HG03469 (cell line): ENCODE data around the gene POLR3E.

Experiments used
- ATAC-seq: cut with Tn5 transposase; IDR thresholded peaks from one replicate; pipeline ENCODE4 v1.9.1; 2021; ENCODE audit warnings: mild to moderate bottlenecking, moderate library complexity, moderate number of reproducible peaks; ENCODE audit not compliant: unreplicated experiment

Gene POLR3E

DNA sequence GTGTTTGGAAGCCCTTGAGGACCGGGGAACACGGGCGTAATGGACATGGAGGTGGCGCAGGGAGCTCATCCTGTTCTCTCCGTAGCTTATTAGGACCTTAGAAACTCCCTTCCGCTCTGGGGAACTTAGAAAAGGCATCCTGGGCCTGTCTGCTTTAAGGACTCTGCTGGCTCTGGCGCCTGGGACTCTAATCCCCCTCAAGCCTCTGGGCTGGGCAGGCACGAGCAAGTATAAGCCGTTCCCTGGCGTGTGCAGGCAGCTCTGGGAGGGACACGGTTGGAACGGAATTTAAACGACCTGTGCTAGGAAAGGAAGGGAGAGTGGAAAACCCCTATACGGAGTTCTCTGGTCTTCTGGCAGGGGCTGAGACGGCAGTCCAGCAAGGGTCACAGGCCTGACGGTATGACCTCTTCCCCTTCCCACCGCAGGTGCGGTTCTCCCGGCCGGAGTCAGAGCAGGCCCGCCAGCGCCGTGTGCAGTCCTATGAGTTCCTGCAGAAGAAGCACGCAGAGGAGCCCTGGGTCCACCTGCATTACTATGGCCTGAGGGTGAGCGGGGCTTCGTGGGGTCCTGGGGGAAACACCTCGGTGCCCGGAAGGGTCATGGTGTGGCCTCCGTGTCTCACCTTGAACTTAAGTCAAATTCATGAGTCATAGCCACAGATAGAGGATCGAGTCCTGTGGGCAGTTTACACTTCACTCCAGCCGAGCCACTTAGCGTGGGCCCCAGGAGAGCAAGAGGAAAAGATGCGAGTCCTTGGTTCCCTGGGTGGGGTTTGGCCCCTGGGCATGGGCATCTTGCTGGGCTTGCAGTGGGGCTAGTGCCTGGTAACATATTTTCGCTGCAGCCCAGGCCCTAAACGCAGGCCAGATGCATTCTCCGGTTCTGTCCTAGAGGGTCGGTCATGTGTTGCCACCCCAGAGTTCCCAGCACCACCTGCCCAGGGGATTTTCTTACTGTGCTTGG lies 17.7 kb downstream of the POLR3E start:
- ATAC-seq: no peak

DNA sequence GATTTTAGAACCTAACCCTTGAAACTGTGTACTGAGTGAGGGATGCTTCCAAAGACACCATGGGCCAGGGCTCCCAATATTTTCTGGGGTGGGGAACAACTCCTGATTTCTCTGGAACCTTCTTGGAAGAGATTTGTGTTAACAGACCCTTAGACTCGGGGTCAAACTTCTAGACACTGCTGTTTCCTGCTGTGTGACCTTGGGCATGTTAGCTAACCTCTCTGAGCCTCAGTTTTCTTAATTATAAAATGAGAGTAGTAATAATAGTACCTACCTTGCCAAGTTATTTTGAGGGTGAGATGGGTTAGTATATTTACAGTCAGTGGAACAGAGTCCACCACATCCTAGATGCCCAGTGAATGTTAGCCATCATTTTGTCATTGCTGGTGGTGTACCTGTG lies 18.8 kb downstream of the POLR3E start:
- no peak for ATAC-seq

DNA sequence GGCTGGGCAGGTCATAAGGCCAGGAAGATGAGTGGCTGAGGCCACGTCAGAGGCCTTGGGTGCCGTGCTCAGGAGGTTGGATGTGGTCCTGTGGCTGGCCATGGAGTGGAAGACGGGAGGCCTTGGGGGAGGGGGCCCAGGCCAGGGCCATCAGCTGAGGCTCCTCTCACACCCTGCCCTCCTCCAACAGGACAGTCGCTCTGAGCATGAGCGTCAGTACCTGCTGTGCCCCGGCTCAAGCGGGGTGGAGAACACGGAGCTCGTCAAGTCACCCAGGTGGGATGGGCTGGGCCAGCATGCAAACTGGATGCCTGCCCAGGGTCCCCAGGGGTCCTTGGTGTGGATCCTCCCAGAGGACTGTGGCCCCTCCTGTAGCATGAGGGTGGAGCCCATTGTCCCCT lies 19.2 kb downstream of the POLR3E start:
- no peak for ATAC-seq

DNA sequence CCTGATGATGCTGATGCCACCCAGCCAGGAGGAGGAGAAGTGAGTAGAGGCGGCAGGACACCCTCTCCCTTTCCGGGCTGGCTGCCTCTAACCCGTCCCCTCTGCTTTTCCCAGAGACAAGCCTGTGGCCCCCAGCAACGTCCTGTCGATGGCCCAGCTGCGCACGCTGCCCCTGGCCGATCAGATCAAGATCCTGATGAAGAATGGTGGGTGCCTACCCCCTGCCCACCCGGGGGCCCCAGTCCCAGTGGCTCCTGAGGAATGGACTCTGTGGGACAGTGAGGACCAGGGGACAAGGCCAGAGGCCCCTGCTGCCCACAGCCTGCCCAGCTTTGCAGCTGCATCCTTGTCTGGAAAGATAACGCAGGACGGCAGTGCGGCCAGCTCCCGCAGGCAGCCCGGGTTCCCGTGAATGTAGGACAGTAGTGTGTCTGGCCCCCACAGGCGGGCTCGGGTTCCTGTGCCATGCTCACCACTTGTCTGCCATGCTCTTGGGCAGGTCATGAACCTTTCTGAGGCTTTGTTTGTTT lies 19.9 kb downstream of the POLR3E start:
- ATAC-seq: no peak

DNA sequence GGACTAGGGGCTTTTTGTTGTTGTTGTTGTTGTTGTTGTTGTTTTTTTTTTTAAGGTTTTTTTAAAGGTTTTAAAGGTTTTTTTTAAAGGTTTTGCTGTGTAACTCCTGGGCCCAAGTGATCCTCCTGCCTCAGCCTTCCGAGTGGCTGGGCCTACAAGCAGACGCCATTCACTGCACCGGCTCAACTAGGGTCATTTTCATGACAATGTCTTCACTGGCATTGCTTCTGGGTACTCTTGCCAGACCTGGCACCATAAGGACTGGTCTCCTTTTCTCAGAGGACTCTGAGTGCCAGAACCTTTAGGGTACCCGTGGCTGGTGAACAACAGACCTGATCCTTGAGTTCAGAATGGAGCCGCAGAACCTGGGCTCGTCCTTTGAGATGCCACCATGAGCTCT lies 20.4 kb downstream of the POLR3E start:
- ATAC-seq: no peak

DNA sequence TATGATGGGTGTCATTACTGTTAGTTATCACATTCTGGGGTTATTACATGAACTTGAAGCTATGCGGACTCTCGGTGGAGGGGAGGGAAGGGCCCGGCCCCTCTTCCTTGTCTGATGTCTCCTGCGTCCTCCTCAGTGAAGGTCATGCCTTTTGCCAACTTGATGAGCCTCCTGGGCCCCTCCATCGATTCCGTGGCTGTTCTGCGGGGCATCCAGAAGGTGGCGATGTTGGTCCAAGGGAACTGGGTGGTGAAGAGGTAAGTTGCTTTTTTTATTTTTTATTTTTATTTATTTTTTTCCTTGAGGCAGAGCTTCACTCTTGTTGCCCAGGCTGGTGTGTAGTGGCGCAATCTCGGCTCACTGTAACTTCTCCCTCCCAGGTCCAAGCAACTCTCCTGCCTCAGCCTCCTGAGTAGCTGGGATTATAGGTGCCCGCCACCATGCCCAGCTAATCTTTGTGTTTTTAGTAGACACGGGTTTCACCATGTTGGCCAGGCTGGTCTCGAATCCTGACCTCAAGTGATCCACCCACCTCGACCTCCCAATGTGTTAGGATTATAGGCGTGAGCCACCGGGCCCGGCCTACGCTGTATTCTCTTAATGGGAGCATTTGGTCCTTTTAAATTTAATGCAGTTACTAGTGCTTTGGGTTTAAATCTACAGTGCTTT lies 21.6 kb downstream of the POLR3E start:
- no peak for ATAC-seq

DNA sequence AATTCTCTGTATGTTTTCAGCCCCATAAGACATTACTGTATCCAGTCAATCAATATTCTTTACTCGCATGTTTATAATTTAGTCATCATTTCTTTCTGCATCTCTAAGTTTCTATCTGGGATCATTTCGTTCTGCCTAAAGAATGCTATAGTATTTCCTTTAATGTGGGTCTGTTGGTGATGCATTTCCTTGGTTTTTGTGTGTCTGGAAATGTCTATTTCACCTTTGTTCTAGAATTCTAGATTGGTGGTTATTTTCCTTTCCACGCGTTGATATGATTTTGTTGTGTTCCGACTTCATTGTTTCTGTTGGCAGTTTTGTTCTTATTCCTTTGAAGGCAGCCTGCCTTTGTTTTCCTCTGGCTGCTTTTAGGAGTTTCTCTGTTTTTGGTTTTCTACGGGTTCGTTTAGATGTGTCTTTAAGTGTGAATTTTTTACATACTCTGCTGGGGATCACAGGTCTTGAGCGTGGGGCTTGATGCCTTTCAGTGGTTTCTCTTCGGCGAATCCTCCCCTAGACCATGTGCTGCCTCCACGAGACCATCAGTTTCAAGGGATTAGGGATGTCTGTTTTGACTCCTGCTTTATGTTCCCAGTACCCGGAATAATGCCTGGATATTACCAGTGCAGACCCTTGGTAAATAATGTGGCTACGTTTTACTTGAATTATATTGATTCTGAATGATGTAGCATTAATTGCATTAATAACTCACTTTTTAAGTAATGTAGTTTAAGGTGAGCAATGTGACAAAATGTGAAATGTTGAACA lies 23.5 kb downstream of the POLR3E start:
- no peak for ATAC-seq

DNA sequence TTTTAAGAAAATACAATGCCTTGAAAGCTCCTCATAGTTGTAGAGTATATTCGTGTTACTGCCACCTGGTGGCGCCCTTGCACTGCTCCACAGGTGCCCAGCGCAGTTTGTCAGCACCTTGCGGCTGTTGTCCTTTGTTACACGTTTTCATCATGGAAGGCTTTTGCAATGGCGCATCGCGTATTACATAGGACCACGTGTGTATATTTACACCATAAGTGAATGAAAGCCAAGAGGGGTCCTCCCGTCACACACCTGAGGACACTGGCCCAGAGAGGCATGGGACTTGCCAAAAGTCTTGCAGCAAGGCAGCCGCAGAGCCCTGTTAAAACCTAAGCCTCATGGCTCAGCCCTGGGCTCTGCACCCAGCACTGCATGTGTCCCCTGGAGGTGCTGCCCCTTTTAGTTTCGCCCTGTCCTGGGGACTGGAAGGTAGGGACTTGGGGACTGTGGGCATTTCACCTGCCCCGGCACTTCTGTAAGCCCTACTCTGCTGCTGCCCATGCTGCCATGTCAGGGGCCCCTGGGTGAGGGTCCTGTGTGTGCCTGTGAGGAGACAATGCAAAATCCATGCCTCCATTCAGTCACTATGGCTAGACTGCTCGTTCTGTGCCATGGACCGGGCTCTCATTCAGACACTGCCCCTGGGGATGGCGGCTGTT lies 24.3 kb downstream of the POLR3E start:
- ATAC-seq: no peak

DNA sequence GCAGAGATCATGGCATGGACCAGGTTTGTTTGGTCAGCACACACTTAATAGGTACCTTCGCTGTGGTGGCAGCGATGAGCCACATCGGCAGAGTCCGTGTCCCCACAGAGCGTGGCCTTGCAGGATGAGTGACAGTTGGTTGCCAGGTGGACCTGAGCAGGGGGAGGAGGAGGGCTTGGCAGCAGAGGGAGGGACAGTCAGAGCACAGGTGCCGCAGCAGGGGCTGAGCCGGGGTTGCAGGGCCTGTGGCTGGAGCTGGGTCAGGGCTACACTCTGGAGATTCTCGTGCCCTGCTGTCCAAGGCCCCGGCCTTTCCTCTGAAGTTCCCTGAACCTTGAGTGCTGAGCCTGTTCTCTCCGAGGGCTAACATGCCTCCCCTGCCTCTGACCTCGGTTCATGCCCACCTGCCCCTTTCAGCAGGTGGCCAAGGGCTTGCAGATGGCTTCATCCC lies 24.8 kb downstream of the POLR3E start:
- ATAC-seq: no peak

DNA sequence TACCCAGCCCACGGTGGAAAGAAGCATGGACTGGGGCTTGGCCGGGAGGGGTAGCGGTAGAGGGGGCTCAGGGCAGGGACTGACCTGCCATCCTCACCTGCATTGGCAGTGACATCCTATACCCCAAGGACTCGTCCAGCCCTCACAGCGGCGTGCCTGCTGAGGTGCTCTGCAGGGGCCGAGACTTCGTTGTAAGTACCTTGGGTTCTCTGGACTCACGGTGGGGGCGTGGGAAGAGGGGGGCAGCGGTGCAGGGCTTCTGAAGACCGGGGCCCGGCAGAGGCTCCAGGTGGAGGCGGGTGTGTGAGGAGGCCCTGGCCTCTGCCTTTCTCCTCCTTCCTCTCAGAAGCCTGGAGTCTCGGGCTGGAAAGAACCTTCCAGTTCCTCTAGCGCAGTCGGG lies 25.5 kb downstream of the POLR3E start:
- no peak for ATAC-seq

DNA sequence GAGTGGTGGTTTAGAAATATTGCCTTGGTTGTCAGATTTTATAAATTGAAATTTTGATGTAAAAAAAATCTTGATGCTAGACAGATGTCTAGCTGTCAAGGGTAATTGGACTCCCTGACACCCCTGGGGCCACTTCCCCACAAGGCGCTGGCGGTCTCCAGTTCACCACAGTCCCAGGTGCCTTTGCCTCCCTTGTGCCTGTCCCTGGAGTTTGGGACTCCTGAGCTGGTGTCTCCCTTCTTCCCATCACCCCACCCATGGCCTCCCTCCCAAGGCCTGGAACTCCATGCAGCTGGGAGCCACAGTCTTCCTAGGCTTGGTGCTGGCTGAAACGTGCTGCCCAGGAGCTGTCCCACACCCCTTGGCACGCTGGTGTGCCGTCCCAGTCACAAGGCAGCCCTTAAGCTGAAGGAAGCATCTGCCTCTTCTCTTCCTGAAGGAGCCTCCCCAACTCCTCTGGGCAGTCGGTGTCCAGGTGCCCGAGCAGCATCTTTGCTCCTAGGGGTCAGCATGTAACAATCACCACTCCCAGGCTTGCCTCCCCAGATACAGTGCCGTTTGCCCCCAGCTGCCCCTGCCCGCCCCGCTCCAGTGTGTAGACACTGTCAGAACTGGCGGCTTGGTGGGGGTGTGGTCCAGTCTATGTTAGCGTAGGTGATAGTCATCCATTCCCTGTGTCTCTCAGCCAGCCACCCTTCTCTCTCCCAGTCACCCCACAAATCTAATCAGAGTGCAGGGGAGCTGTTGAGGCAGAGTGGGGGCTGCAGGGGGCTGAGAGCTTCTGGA lies 26.2 kb downstream of the POLR3E start:
- ATAC-seq: no peak

DNA sequence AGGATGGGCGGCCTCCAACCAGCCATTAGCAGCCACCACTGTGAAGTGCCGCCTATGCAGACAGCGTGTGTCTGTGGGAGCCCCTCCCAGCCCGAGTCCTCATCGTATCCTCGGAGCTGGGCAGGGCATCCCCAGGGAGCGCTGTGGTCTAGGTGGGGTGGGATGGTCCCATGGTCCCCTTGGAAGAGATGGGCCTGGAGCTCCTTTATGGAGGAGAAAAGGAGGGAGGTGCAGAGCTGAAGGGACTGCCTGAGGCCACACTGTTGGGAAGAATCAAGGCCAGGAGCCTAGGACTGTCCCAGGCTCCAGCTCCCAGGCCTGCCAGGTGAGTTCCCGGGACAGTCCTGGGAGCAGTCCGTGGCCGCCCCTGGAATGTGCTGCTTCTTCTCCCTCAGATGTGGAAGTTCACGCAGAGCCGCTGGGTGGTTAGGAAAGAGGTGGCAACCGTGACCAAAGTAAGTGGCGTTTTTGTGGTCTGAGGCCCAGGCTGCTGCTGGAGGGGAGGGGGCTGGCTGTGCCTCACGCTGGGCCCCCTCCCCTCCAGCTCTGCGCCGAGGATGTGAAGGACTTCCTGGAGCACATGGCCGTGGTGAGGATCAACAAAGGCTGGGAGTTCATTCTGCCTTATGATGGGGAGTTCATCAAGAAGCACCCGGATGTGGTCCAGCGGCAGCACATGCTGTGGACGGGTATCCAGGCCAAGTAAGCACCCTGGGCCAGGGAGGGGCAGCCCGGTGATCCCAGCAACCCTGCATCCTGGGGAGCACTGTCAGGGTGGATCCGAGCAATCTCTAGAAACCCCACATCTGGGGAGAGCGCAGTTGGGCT lies 27.0 kb downstream of the POLR3E start:
- no peak for ATAC-seq

DNA sequence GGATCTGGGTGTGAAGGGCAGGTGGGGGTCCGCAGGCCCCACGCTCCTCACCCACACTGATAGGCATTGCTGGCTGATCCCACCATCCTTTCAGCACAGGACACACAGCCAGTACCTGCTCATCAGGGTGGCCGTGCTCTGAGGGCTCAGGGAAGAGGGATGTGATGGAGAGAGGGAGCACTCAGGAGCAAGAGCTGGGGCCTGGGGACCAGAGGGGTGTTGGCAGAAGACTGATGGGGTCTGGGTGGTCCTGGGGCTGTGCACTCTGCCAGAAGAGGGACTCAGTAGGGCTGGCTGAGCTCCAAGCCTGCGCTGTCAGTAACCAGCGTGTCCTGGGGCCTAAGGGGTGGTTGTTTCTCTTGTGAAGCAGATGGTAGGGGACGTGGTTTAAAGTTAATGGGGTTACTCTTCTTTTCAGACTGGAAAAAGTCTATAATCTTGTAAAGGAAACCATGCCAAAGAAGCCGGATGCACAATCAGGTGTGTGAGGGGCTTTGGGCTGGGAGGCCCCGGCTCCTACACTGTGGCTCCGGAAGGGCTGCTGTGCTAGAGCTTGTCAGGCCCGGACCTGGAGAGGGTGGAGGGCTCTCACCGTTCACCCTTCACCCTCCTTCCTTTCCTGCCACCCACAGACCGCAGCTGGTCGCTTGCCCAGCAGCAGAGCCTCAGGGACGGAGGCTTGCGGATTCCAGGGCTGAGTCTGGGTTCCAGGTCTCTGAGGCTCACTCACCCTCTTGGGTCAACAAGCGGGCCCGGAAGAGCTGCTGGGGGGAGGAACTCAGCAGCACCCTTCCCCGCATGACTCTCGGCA lies 27.8 kb downstream of the POLR3E start:
- ATAC-seq: no peak

DNA sequence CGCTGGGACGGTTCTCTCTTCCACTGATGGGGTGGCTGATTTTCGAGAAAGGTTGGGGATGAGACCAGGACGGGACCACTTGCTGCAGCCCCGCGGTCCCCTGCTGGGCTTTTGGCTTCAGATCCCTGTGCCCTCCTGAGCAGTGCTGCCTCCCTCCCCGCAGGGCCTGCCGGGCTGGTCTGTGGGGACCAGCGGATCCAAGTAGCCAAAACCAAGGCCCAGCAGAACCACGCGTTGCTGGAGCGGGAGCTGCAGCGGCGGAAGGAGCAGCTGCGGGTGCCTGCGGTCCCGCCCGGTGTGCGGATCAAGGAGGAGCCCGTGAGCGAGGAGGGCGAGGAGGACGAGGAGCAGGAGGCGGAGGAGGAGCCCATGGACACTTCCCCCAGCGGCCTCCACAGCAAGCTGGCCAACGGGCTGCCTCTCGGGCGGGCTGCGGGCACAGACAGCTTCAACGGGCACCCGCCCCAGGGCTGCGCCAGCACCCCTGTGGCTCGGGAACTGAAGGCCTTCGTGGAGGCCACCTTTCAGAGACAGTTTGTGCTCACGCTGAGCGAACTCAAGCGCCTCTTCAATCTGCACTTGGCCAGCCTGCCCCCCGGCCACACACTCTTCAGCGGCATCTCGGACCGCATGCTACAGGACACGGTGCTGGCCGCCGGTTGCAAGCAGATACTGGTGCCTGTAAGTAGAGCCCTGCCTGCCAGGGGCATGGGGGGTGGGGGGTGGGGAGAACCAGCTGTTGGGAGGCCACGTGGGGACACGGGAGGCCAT lies 28.6 kb downstream of the POLR3E start:
- ATAC-seq: no peak

DNA sequence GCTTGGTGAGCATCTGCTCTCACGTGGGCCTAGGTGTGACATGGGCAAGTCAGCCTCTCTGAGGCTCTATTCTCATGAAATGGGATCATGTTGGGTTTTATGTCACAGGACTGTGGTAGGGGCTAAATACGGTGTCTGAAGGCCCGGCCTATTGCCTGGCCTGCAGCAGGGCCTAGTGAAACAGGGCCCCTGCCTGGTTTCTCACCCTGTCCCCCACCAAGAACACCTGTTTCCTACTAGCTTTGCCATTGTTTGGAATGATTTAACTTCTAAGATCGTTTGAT lies 29.1 kb downstream of the POLR3E start:
- no peak for ATAC-seq

DNA sequence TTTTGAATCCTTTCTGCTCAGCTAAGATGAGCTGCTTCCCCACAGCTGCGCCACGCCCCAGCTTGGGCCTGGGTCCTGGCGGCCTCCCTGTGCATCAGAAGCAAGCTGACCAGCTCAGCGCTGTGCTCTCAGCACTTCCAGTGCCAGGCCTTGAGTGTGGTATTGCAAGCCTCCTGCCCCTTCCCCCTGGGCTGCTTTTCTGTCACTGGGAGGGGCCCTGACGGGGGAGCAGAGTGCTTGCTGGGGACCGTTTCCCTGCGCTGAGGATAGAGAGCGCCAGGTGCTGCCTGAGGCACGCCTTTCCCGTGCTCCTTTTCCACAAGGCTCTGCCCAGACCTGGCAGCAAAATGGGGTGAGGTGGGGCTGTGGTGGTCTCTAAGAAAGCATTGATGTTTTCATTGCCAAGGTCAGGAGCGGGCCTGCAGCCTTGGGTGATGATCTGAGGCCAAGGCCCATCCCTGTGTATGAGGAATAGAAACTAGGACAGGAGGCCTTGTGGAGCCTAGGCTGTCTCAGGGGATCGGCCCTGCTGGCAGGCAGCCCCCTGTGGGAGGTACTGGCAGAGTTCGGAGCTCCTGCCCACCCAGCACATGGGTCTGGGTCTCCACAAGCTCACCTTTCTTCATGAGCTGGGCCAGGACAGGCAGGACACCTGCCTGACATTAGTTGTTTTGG lies 29.7 kb downstream of the POLR3E start:
- no peak for ATAC-seq

DNA sequence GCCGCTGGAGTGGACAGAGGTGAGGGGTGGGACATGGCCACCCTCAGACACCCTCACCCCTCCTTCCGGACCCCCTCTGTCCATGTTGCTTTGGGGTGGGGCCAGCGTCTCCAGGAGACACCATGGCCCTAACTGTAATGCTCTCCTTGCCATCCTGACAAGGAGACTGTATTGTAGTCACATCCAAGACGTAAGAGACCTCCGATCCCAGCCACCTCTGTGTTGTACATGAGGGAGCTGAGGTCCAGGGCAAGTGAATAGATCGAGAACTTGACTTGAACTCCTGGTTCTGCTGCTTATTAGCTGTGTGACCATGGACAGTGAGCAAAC lies 30.2 kb downstream of the POLR3E start:
- no peak for ATAC-seq
